Mammary epithelial cell (primary cell): Measurements from ENCODE around the gene F13A1.

Experiments used
- EZH2 ChIP-seq: IDR thresholded peaks from 2 replicates; pipeline ENCODE4 v1.6.1; 2012; ENCODE audit warnings: low read length, inconsistent platforms, borderline replicate concordance
- TF ChIP-seq, protein P1 (sequence below), 2 donors: IDR thresholded peaks in 1 of 2; conservative IDR thresholded peaks in 1 of 2; 2 replicates each; pipeline ENCODE4 v1.5.1; 2011 to 2012; ENCODE audit warnings: inconsistent platforms in 2 of 2, low read length in 2 of 2, mild to moderate bottlenecking in 2 of 2, control low read depth in 1 of 2, low read depth in 1 of 2; ENCODE audit not compliant: insufficient read depth in 1 of 2; ENCODE audit errors: extremely low read depth in 1 of 2

DNA sequence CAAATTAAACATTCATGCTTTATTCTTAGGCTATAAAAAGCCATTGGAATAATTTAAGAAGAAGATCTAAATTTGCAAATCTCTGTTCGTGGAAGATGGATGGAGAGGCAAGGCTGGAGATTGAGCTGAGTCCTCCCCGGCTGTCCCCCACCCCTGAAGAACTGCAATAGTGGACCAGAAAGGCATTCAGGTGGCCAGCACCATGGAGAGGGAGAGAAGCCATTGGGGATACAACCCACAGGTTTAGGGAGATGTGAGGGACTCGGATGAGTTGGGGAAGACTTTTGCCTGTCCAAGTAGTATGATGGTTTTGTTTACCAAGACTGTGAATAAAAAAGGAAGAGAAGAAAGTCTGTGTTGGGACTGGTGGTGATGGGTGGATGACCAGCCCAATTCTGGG lies 120.8 kb downstream of the F13A1 start:
- TF ChIP-seq, protein P1, sequence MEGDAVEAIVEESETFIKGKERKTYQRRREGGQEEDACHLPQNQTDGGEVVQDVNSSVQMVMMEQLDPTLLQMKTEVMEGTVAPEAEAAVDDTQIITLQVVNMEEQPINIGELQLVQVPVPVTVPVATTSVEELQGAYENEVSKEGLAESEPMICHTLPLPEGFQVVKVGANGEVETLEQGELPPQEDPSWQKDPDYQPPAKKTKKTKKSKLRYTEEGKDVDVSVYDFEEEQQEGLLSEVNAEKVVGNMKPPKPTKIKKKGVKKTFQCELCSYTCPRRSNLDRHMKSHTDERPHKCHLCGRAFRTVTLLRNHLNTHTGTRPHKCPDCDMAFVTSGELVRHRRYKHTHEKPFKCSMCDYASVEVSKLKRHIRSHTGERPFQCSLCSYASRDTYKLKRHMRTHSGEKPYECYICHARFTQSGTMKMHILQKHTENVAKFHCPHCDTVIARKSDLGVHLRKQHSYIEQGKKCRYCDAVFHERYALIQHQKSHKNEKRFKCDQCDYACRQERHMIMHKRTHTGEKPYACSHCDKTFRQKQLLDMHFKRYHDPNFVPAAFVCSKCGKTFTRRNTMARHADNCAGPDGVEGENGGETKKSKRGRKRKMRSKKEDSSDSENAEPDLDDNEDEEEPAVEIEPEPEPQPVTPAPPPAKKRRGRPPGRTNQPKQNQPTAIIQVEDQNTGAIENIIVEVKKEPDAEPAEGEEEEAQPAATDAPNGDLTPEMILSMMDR (conservative IDR thresholded peaks at IDR 0.05 in 1 of 2, IDR thresholded peaks at IDR 0.05 in 1 of 2; ENCODE audit: extremely low read depth in 1 of 2, insufficient read depth in 1 of 2, low read depth in 1 of 2, low read length in 2 of 2) = no peak
- TF ChIP-seq EZH2 = no peak
